PFSK-1 (cell line): ENCODE measurements around the gene MKI67.

Experiments used
- POLR2AphosphoS5 ChIP-seq: IDR thresholded peaks from 2 replicates; pipeline ENCODE4 v1.6.1; 2012; ENCODE audit warnings: low read depth, mild to moderate bottlenecking, control low read depth, low read length, moderate library complexity
- SIN3A ChIP-seq: IDR thresholded peaks from 2 replicates; pipeline ENCODE4 v1.6.1; 2012; ENCODE audit warnings: mild to moderate bottlenecking, low read length, moderate library complexity, borderline replicate concordance; ENCODE audit not compliant: insufficient read depth
- TAF1 ChIP-seq: IDR thresholded peaks from 2 replicates; pipeline ENCODE4 v1.6.1; 2012; ENCODE audit warnings: low read length, control low read depth, borderline replicate concordance; ENCODE audit not compliant: insufficient read depth
- TF ChIP-seq, protein P1 (sequence below), 2 experiments: IDR thresholded peaks; 2 replicates each; pipeline versions ENCODE4 v1.6.1 to v1.8.0; 2011 to 2012; ENCODE audit warnings: low read depth in 2 of 2, low read length in 2 of 2, control low read depth in 1 of 2, inconsistent platforms in 1 of 2, mild to moderate bottlenecking in 1 of 2, moderate library complexity in 1 of 2; ENCODE audit not compliant: insufficient read depth in 1 of 2

DNA sequence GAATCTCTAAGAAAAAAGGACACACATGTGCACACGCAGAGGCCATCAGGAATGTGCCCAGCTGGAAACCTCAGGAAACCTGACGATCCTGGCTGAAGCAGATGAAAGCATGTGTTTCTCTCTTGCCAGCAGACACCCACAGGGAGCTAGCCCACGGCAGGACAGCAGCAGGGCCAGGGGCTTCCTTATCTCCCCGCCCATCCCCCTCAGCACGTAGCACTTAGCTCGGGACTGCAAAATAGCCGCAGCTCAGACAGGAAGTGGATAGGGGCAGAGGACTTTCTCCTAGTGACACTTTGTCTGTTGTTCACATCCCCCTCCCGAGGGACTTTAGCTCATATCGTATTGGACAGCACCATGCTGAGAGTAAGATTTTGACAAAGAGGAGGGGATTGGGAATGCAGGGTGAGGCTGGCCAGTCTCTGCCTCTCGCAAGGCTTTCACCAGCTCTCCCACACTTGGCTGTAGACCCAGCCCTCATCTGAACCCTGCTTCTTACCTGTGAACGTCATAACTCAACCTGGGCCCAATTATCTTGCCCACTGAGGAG lies 63.8 kb downstream of the MKI67 start:
- TF ChIP-seq, protein P1, sequence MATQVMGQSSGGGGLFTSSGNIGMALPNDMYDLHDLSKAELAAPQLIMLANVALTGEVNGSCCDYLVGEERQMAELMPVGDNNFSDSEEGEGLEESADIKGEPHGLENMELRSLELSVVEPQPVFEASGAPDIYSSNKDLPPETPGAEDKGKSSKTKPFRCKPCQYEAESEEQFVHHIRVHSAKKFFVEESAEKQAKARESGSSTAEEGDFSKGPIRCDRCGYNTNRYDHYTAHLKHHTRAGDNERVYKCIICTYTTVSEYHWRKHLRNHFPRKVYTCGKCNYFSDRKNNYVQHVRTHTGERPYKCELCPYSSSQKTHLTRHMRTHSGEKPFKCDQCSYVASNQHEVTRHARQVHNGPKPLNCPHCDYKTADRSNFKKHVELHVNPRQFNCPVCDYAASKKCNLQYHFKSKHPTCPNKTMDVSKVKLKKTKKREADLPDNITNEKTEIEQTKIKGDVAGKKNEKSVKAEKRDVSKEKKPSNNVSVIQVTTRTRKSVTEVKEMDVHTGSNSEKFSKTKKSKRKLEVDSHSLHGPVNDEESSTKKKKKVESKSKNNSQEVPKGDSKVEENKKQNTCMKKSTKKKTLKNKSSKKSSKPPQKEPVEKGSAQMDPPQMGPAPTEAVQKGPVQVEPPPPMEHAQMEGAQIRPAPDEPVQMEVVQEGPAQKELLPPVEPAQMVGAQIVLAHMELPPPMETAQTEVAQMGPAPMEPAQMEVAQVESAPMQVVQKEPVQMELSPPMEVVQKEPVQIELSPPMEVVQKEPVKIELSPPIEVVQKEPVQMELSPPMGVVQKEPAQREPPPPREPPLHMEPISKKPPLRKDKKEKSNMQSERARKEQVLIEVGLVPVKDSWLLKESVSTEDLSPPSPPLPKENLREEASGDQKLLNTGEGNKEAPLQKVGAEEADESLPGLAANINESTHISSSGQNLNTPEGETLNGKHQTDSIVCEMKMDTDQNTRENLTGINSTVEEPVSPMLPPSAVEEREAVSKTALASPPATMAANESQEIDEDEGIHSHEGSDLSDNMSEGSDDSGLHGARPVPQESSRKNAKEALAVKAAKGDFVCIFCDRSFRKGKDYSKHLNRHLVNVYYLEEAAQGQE (IDR thresholded peaks at IDR 0.05; ENCODE audit: insufficient read depth in 1 of 2, low read depth in 2 of 2, low read length in 2 of 2): no peak
- TF ChIP-seq POLR2AphosphoS5 (no peak), TAF1 (no peak), SIN3A (no peak)
